A673 (cell line): ENCODE data around the gene ACP1.

Experiments used
- EZH2 ChIP-seq: fragments of 200-600 bp; sonication (generic); IDR thresholded peaks from 2 replicates; pipeline ENCODE4 v1.6.1; 2017; ENCODE audit warnings: borderline replicate concordance, low read depth, mild to moderate bottlenecking, mixed read lengths, antibody characterized with exemption, low read length; ENCODE audit not compliant: poor library complexity, severe bottlenecking
- TF ChIP-seq, protein P1 (sequence below): fragments of 300-800, 200-600 bp; sonication (generic); conservative IDR thresholded peaks from 2 replicates; pipeline ENCODE4 v1.5.1; 2017; ENCODE audit warnings: low read depth, mild to moderate bottlenecking, antibody characterized with exemption, low read length, moderate library complexity, mixed read lengths

DNA sequence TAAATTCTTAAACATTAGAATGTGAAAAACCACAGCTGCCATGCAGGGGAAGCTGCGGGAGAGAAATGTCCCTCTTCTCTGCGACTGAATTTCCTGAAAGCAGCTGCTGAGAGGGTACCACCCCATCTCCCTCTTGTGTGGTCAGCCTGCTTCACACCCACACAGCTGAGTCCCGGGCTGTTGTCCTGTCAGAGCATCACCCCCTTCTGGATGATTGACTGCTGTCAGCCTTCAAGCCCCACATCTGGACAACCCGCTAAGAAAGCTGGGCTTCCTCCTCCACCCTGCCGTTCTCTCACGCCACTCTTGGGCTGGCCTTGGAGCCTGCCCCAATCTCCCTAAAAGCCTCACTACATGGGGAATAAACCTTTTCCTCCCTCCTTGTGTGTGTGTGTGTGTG, 26.9 kb upstream of the ACP1 start:
- TF ChIP-seq, protein P1, sequence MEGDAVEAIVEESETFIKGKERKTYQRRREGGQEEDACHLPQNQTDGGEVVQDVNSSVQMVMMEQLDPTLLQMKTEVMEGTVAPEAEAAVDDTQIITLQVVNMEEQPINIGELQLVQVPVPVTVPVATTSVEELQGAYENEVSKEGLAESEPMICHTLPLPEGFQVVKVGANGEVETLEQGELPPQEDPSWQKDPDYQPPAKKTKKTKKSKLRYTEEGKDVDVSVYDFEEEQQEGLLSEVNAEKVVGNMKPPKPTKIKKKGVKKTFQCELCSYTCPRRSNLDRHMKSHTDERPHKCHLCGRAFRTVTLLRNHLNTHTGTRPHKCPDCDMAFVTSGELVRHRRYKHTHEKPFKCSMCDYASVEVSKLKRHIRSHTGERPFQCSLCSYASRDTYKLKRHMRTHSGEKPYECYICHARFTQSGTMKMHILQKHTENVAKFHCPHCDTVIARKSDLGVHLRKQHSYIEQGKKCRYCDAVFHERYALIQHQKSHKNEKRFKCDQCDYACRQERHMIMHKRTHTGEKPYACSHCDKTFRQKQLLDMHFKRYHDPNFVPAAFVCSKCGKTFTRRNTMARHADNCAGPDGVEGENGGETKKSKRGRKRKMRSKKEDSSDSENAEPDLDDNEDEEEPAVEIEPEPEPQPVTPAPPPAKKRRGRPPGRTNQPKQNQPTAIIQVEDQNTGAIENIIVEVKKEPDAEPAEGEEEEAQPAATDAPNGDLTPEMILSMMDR, result no peak
- TF ChIP-seq EZH2, result no peak
